NCI-H2029 (cell line): ENCODE data around the gene MTF1.
"Not testable (repeated sequence)": the region's sequence is repeated elsewhere in the genome, so short reads cannot be mapped to it uniquely, and the experiment has no call there.

Experiments
- DNase-seq: peaks from one replicate; lab custom pipeline; 2025; lab: John Stamatoyannopoulos, UW

Gene MTF1

DNA sequence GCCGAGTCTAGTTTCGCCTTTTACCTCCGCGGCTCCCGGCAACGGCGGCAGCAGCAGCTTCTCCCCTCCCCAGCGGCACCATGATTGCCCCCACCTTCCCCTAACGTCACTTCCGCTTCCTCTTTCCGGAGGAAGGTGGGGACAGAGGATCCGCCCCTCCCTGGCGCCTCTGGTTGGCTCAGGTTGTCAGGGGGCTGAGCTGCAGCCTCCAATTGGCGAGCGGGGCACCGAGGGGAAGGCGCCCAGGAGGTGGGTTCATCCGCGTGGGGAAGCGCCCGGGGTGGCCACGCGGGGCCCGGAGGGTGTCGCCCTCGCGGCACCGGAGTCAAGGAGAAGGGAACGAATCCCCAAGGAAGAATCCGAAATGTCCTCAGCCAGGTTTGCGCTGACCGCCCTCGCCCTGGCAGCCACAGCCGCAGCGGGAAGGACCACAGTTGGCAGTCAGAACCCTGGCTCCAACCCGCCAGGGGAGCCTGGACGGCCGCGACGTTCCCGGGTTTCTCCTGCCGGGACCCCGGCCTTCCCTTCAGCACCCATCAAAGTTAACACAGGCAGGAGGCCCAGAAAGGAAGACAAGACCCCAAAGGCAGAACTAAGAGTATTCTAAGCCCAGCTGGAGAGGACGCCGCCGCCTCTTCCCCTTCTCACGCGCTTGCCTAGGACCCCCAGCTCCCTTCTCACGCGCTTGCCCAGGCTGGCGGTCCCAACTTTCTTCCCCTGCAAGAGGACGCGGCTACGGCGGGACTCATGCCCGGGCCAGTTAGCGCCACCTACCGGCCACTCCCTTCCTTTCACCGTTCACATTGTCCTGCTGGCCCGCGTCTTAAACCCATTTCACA is at the start of gene MTF1:
Gene MTF1, minus strand, starts transcription at position 86 of the 839 bp plus-strand sequence. CDS start 1,934 bp downstream, outside the sequence.
- DNase-seq = peak; percentile 100

DNA sequence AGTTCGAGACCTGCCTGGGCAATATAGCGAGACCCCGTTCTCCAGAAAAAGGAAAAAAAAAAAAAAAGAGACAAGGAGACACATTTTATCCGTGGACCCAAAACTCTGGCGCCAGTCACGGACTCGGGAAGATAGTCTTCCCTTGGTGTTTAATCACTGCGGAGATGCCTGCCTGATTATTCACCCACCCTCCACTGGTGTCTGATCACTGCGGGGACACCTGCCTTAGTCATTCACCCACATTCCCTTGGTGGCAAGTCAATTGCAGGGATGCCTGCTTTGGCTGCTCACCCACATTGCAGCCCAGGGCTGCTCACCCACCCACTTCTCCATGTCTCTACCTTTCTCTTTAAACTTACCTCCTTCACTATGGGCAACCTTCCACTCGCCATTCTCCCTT is 49.1 kb upstream of the MTF1 start:
- not testable (repeated sequence) for DNase-seq

DNA sequence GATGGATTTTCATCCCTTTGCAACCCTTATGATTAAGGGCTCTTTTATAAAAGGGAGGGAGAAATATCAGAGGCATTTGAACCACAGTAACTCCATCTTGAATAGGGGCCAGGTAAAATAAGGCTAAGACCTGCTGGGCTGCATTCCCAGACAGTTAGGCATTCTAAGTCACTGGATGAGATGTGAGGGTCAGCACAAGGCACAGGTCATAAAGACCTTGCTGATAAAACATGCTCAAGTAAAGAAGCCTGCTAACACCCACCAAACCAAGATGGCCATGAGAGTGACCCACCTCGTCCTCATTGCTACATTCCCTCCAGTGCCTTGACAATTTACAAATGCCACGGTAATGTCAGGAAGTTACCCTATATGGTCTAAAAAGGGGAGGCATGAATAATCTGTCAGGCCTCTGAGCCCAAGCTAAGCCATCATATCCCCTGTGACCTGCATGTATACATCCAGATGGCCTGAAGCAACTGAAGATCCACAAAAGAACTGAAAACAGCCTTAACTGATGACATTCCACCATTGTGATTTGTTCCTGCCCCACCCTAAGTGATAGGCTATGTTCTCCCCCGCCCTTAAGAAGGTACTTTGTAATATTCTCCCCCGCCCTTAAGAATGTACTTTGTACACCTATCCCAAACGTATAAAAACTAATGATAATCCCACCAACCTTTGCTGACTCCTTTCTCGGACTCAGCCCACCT is 48.2 kb upstream of the MTF1 start:
- DNase-seq = not testable (repeated sequence)

DNA sequence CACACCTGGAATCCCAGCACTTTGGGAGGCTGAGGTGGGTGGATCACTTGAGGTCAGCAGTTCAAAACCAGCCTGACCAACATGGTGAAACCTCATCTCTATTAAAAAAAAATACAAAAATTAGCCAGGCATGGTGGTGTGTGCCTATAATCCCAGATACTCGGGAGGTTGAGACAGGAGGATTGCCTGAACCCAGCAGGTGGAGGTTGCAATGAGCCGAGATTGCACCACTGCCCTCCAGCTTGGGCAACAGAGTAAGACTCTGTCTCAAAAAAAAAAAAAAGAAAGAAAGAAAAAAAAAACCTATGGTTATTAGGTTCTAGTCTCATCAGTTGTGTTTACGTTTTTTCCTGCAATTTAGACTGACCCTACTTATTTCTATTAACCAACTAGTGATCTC is 47.2 kb upstream of the MTF1 start:
- not testable (repeated sequence) for DNase-seq

DNA sequence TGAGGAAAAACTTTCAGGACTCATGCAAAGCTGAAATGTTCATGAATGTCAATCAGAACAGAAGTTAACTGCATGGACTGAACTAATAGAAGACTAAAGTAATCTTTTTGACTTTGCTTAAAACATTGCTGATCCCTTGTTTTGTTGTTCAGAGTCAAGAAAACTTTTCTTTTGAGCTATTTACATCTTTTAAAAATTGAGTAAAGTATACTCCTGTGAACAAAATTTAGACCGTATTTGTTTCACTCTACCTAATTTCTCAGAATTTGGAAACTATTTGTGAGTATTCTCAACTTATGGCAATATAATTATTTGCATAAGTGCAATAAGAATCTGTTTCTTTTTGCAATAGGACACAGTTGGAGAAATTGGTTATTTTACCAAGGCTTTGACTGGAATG is 46.3 kb upstream of the MTF1 start:
- DNase-seq = no peak

DNA sequence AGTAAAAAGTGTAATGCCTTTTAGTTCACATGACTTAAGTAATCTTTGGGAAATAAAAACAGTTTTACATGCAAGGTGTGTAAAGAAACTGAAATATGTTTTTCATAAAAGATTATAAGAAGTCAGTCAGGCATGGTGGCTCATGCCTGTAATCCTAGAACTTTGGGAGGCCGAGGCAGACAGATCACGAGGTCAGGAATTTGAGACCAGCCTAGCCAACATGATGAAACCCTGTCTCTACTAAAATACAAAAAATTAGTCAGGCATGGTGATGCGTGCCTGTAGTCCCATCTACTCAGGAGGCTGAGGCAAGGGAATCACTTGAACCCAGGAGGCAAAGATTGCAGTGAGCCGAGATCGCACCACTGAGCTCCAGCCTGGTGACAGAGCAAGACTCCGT is 44.5 kb upstream of the MTF1 start:
- DNase-seq = not testable (repeated sequence)

DNA sequence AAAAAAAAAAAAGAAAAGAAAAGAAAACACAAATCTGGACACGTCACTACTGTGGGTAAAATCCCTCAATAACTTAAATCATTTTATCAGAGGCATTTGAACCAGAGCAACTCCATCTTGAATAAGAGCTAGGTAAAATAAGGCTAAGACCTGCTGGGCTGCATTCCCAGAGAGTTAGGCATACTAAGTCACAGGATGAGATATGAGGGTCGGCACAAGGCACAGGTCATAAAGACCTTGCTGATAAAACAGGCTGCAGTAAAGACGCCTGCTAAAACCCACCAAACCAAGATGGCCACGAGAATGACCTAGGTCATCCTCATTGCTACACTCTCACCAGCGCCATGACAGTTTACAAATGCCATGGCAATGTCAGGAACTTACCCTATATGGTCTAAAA is 43.6 kb upstream of the MTF1 start:
- no peak for DNase-seq

DNA sequence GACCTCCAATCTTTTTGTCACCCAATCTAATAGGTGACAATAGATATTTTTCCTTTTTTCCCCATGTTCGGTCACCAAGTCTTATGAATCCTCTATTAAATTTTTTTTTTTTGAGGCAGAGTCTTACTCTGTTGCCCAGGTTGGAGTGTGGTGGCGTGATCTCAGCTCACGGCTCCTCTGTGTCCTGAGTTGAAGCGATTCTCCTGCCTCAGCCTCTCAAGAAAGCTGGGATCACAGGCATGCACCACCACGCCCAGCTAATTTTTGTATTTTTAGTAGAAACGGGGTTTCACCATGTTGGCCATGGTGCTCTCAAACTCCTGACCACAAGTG is 42.5 kb upstream of the MTF1 start:
- no peak for DNase-seq

DNA sequence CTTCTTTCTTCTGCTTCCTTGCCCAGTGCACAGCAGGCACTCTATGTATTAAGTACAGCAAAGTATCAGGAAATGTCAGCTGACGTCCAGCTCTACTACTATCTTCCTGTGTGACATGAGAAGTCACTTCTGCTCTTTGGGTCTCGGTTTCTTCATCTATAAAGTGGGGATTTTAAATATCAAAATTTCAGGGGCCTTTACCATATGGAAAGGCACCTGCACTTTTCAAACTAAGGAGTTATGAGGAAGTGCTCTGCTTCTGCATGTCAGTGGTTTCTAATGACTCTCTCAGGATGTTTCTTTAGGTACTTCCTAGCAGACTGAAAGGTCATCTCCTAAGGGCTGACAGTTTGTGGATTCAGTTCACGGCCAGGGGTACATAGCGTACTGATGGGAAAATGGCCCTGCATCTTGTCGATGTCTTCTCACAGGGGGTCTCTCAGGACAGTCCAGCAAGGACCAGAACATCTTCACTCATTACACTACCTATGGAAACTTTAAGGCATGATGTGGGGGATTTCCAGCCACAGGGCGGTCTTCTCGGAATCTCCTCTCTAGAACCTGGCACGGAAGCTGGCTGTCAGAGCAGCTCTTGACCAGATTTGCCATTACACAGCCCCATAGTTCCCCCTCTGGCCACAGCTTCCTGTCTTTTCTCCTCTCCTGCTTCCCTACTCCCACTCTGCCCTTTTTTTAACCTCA is 42.0 kb upstream of the MTF1 start:
- no peak for DNase-seq

DNA sequence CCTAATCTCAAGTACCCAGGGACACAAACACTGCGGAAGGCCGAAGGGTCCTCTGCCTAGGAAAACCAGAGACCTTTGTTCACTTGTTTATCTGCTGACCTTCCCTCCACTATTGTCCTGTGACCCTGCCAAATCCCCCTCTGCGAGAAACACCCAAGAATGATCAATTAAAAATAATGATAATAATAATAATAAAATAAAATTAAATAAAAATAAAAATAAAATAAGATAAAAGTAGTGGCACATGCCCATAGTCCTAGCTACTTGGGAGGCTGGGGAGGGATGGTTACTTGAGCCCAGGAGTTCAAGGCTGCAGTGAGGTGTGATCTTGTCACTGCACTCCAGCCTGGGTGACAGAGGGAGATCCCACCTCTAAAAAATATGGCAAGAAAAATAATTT is 38.2 kb upstream of the MTF1 start:
- DNase-seq = not testable (repeated sequence)

DNA sequence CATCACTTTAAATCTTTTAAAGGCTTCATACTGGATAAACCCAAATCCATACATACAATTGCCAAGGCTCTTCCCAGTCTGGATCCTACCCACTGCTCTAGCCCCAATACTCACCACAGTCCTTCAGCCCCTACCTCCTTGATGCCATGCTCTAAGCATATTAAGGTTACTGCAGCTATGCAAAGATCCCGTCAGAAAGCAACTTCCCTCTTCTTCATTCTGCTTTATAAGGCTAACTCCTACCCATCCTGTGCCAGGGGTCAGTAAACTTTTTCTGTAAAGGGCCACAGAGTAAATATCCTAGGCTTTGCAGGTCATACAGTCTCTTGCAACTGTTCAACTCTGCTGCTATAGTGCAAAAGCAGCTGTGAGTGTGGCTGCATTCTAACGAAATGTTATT is 34.3 kb upstream of the MTF1 start:
- DNase-seq = no peak

DNA sequence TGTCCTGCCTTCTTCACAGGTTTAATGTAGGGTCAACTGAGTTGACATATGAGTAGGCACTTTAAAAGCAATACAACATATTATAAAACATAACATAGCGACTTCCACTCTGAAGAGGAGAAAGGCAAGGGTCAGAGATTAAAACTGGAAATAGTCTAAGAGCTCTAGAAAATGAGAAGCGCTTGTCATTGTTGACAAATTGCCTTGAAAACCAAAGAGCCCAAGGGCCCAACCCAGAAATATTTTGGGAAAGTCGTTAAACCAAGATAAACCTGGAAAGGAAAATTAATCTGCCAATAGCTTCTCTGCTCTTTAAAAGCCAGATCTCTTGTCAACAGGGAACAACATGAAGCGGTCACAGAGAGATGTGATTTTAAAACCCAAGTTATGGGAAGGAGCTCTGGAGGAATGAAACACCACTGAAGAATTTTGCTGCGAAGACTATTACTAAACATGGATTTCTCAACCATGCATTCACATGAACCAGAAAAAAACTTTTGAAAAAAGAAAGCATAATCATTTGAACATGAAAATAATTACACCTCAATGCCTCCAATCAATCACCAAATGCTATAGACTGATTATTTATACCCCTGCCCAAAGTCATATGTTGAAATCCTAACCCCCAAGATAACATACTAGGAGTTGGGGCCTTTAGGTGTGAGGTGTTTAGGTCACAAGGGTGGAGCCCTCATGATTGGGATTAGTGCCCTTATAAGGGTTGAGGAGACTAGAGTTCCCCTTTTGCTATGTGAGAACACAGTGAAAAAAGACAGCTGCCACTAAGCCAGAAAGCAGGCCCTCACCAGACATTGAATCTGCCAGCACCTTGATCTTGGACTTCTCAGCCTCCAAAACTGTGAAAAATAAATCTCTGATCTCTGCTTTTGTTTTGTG is 33.0 kb upstream of the MTF1 start:
- no peak for DNase-seq

DNA sequence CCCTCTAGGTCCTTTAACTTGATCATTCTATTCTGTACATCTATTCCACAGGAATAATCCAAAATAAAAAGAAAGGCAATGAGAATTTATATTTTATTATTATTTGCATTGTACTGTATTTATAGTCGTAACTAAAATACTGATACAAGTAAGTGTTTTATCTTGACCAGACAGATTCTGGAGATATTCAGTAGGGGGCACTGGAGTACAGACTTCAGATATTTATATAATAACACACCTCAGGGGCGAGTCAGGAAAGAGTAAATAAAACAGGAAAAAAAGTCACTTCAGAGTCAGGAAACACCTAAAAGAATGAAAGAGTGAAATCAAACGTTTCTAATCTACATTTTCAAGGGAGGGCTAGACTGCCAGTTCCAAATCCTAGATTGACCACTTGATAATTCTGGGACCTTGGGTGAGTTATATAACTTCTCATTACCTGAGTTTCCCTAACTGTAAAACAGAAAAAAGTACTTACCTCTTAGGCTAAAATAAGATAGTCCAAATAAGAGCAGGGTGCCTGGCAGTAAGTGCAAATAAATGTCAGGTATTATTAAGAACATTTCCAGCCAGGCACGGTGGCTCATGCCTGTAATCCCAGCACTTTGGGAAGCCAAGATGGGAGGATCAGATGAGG is 31.1 kb upstream of the MTF1 start:
- DNase-seq = peak; percentile 84

DNA sequence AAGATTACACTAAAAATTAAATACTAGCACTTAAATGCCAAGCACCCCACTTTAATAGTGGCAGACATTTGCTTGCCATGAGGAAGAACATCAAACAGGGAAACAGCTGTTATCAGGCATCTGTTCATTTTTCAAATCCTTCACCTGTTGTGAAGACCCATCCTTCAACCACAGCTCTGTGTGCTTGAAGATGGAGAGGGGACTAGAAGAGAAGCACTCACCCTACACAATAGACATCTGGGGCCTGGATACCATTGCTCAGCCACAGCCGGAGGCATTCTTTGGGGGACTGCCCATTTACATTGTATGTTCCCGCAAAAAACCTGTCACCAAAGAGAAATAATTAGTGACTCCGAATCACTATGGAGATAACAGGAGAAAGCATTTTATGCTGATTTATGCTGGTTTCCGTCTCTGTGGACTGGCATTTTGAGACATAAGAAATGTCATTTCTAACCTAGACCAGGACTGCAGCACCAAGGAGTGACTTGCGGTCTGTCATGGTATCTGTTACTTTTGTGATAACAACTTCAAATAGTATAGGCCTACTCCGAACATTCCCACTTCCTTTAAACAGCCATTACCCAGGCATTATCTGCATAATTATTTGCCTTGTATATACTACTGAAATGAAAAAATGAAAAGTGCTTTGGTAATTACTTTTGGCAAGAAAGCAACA is 28.8 kb upstream of the MTF1 start:
- no peak for DNase-seq

DNA sequence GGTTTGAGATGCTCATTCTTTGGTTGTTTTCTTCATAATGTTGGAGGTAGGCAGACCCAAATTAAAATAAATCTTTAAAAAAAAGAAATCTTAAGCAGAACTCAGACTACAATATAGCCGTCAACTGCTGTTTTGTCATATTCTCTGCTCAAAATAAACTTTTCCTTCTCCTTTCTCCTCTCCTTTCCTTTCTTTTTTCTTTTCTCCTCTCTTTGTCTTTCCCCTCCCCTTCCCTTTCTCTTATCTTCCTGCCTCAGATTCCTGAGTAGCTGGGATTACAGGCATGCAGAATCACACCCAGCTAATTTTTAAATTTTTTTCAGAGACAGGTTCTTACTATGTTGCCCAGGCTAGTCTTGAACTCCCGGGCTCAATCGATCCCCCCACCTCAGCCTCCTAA is 24.8 kb upstream of the MTF1 start:
- no peak for DNase-seq

DNA sequence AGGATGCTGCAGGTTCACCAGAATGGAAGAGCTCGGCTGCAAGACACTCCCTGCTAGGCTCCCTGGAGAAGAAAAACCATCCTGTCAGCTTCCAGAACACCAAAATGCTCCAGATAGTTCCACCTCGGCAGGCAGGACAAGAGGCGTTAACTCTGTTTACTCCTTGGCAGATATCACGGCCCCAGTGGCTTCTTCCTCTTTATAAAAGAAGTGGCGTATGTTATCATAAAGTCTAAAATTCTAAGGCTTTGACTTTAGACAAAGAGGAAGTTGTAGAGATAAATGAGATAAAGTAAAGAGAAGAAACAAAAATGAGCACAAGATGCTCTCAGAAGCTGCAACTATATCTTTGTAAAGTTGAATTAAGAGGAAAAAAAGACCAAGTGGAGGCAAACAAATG is 24.3 kb upstream of the MTF1 start:
- no peak for DNase-seq

DNA sequence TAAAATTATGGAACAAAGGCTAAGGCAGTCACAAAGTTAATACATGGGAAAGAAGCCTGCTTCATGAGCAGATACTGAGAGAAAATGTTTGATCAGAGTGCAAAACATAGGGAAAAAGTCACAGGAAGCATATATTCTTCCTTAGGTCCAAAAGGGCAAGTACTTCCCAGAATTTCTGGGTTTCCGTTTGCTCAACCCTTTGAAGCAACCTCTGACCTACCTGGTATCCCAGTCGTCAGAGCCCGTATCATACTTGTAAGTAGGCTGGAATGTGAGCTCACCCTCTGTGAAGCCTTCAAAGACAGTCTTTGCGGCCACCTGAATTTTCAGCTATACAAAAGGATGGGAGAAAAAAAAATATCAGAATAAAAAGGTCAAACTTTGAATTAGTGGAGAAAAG is 20.5 kb upstream of the MTF1 start:
- DNase-seq = no peak

DNA sequence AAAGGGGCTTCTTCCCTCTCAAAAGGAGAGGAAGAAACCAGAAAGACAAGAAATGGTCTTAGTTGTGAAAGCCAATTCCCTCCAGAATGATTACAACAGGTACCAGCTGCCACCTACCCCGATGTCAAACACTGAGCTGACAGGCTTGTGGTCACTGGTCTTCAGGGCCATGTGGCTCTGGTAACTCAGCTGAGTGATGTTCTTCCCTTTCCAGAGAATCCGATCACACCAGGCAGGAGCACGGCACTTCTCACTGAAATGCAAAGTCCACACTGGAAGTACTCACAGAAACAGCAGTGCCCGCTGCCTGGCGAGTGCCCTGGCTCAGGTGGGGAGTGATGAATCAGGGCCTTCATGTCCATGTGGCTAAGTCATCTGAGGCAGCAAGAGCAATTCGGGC is 18.7 kb upstream of the MTF1 start:
- no peak for DNase-seq

DNA sequence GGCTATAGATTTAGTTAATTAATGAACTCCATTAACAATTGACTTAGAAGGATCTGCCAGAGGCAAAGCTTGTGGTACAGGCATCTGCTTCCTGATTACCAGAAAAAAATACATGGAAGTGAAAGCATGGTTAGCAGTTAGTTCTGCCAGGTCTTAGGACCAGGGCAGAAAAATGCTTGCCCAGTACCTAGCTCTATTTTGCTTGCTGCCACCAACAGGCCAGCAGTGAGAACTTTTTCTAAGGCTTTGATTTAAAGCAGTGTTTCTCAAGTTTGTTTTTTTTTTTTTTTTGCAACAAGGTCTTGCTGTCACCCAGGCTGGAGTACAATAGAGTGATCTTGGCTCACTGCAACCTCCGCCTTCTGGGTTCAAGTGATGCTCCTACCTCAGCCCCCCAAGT is 16.4 kb upstream of the MTF1 start:
- DNase-seq = no peak

DNA sequence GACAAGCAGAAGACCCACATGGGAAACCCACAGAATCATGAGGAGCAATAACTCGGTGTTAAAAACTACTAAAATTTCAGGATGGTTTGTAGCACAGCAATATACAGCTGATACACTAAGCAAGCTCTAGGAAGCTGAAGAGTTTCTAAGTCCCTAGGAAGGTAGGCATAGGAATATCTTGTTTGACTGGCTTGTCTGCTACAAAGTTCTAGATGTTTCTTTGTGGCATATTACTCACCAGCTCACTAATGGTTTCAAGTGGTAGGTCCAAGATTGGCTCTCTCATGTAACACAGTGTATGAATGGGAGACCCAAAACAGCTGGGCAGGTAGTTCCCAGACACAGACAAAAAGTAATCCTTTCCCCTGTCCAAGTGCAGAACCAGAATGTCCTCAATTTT is 13.3 kb upstream of the MTF1 start:
- no peak for DNase-seq

DNA sequence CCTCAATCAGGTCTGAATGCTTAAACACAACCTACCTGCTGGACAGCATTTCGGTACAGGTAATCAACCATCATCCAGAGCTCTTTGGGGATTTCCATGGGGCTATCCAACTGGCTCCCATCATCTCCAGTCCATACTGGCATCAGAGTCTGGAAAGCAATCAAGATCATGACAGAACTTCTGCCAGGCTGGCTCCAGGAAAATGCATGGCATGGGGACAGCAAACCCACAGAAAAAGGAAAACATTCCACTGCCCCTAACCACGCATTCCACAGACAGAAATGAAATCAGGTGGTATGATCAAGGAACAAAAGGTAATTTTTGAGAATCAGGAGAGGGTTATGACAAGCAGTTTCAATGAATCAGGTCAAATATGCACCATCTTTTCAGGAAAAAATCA is 9.1 kb upstream of the MTF1 start:
- no peak for DNase-seq
